Jurkat, Clone E6-1 (cell line): Measurements from ENCODE around the gene RND2.
A peak's percentile ranks its signal among the peaks of the same experiment; 100 is the strongest.
"Not testable (repeated sequence)": the region's sequence is repeated elsewhere in the genome, so short reads cannot be mapped to it uniquely, and the experiment has no call there.

Source experiments
- DNase-seq: peaks from one replicate; pipeline ENCODE4 v3.0.0-alpha.2; 2011; ENCODE audit warnings: low read depth, low spot score
- H3K4me3 ChIP-seq: 2 replicates; pipeline ENCODE4 v1.5.1; 2011; ENCODE audit warnings: mild to moderate bottlenecking, low read length, control low read depth, moderate library complexity

The RND2 gene

DNA sequence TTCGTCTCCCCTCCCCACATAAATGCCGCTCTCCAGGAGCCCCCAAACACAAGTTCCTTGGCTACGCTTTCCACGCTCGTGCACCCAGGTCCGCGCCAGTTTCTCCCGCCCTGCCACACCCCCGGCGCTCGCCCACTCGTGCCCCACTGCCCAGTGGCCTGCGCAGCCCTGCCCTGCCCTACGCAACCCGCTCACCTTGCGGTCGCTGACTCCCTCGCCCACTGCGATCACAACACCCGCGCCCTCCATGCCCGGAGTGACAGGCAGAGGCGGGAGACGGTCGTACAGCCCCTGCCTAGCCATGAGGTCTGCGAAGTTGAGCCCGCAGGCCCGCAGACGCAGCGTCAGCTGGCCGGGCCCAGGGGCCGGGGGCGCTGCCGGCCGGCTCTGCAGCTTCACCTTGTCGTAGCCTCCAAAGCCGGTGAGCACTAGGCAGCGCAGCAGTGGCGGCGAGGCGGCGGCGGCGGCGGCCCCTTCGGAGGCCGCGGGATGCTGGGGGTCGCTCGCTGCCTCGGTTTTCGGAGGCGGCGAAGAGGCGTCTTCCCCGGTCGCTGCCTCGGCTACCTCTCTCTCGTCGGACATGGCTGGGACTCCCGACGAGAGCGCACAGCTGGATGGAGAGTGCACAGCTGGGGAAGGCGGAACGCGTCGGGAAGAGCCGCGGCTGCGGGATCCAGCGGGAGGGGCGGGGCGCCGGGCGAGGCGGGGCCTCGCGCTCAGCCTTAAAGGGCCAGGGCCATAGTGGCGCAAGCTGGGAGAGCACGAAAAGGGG lies 3.1 kb upstream of the RND2 start, which contains the start of gene VAT1:
Gene VAT1 (minus strand): TSS at position 645 of the 772 bp plus-strand sequence. CDS start 63 bp downstream, at position 582.
- DNase-seq: no peak
- peak within 1 kb of the TSS; percentile 91 for H3K4me3 ChIP-seq

DNA sequence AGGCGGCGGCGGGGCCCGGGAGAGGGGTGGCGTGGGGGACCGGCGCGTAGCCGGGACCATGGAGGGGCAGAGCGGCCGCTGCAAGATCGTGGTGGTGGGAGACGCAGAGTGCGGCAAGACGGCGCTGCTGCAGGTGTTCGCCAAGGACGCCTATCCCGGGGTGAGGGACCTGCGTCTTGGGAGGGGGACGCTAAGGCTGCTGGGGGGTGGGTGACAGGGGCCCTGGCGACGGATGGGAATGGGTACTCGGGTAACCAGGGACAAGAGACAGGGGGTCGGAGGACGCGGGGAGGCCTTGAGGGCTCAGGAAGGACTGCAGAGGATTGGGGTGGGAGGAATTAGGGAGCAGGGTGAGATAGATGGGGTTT lies 243 bp downstream of the RND2 start:
- DNase-seq: no peak
- H3K4me3 ChIP-seq: peak overlapping the region; percentile 35

DNA sequence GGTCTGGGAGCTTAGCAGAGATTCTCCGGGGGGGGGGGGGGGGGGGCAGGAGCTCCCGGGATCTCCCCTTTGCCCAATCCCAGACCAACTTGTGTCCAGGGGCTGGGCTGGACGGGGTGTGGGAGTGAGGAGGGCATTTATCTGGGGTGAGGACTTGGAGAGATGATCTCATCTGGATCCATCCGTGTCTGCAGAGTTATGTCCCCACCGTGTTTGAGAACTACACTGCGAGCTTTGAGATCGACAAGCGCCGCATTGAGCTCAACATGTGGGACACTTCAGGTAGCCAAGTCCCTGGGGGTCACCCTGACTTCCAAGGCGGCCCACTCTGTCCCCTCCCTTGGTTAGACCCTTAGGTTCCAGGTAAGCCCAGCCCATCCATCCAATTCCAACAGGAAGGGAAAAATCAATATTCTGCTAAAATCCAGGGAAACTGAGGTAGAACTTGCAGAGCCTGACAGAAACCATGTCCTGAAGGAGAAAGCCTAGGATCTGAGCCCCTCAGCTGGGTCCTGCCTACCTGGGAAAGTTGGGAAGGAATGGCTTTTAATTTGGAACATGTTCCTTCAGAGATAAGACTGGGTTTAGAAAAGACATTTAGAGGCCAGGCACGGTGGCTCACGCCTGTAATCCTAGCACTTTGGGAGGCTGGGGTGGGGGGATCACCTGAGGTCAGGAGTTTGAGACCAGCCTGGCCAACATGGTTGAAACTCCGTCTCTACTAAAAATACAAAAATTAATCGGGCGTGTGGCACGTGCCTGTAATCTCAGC lies 921 bp downstream of the RND2 start:
- DNase-seq: no peak
- H3K4me3 ChIP-seq: no peak overlapping the region

DNA sequence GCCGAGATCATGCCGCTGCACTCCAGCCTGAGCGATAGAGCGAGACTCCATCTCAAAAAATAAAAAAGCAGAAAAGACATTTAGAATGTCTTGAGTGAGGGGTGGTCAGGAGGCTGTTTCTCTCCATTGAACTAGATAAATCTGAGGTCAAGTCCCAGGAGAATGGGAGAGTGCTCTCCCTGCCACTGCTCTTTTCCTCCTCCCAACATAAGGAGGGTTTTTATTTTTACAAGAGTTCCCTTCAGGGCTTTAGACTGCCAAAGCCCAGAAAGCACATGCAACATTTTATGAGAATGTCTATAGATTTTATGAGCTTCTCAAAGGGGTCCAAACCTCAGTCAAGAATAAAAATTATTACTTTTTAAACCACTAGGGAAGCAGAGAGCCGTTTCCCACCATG lies 1.6 kb downstream of the RND2 start:
- no peak overlapping the region for H3K4me3 ChIP-seq
- no peak for DNase-seq

DNA sequence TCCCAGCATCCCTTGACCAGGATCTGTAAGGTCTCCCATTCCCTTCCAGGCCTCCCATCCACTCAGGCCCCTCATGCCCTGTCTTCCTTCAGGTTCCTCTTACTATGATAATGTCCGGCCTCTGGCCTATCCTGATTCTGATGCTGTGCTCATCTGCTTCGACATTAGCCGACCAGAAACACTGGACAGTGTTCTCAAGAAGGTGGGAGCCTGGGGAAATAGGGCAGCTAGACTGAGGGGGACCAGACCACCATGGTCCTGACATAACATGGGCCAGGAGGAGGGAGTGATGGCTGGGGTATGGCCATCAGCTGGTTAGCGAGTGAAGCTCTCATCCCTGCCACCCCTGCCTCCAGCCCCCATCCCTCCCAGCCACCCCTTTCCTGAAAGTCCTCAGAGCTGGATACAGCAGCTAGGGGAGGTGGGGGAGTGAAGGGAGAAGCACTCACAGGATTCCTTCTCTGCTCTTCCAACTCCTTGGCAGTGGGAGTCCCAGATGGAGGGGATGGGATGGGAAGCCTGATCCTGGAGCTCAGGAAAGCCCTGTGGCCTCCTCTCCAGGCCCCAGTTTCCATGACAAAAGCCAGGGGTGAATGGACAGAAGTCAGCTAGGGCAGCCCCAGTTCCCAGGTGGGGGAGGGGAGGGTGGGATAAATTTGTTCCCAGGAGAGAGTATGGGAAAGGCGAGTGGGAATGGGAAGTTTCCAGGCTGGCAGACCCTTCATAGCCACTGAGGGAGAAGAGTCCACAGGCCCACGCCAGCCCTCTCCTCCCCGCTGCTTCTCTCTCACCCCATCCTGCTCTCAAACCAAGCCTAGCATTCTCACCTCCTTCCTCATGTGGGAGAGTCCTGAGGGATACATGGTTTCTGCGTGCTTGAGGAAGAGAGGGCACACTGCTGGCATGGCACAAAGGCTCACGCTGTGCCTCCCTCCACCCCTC lies 2.3 kb downstream of the RND2 start:
- no peak for DNase-seq
- no peak overlapping the region for H3K4me3 ChIP-seq

DNA sequence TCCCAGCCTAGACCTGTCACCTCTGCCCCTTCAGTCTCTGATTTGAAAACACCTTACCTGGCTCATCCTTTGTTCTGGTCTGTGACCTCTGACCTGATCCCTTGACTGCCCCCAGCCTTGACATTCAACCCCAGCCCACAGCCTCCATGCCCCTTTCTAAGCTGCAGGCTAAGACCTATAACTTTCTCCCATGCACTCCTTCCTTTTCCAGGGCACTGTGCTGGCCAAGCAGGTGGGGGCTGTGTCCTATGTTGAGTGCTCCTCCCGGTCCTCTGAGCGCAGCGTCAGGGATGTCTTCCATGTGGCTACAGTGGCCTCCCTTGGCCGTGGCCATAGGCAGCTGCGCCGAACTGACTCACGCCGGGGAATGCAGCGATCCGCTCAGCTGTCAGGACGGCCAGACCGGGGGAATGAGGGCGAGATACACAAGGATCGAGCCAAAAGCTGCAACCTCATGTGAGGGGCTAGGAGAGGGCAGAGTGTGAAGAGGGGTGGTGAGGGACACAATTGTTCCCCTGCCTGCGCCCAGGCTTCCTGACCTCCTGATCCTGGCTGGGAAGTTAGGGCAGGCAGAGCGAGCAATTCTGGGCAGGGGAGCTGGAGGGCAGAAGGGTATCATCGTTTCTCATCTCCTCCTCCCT lies 3.3 kb downstream of the RND2 start:
- DNase-seq: no peak
- H3K4me3 ChIP-seq: no peak overlapping the region

DNA sequence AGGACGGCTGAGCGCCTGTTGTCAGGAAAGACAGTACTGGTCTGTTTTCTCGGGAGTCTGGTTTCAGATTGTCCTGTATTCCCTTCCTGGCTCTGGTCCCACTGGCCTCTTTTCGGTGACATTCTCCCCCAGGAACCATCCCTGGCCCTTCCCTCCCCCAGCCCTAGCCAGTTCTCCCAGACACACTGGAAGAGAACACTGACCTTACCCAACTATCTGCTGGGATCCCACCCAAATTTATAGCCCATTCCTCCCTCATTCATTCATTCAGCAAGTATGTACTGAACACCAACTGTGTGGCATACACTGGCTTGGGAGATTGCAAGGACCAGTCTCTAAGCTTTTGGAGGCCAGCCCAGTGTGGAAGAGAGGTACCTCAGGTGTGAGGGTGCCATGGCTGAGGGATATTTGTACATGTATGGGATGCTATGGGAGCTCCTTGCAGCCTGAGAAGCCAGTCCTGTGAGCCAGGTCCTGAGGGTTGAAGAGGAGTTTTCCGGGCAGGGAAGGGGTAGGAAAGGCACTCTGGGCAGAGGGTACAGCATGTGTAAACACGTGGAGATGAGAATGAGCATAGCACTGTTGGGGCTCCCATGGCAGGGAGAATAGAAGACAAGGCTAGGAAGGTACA lies 5.2 kb downstream of the RND2 start:
- no peak for DNase-seq
- H3K4me3 ChIP-seq: no peak overlapping the region

DNA sequence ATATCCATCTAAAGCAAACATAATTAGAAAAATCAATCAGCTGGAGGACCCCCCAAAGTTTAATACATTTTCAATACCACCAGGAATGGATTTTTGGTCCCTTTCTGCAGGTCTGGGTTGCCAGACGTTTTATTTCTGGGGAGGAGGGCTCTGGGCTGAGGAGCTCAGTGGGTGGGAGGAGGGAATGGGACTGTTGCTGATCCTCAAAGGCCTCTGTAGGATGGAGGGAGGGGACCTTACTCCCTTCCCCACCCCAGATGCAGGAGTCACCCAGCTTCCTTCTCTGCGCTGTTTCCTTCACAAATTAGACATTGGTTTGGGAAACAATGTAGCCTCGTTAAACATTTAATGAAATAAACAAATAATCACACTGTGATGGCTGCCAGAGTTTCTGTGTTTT lies 6.6 kb downstream of the RND2 start:
- H3K4me3 ChIP-seq: no peak overlapping the region

DNA sequence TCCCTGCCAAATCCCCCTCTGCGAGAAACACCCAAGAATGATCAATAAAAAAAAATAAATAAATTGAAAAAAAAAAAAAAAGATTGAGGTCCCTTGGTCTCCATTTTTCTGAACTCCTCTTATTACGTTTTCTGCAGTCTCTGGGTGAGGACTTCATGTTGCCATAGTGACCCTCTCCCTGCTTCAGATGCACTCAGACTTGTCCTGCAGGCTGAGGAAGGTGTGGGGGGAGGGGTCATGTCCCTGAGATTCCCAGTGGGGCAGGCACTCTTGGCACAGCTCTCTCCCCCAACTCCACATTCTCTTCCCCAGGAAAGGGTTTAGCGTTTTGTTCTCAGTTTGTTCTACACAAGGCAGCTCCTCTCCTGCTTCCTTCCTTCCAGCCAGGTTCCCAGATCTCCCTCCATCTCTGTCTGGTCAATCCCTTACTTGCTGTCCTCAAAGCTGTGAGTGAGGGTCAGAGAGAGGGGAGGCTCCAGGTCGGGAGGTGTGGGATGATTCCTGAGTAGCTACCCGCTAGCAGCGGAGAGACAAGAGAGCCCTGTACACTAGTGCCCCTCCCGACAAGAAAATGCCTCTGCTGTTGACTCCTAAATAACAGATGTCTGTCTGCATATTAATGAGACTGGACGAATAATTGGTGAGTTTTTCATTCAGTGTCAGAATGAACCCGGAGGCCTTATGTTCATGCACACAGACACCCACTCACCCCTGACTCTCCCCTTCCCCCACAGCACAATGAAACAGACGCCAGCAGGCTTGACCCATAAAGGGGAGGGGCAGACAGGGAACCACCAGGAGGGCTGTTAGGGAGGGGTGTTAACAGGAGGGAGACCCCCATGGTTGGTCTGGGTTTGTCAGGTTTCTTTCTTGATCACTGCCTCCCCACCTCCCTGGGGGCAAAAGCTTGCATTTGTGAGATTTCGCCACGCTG lies 9.2 kb downstream of the RND2 start:
- H3K4me3 ChIP-seq: no peak overlapping the region
- no peak for DNase-seq

More for the DNA sequence above, 6.6 kb downstream of the RND2 start:
- no peak for DNase-seq

DNA sequence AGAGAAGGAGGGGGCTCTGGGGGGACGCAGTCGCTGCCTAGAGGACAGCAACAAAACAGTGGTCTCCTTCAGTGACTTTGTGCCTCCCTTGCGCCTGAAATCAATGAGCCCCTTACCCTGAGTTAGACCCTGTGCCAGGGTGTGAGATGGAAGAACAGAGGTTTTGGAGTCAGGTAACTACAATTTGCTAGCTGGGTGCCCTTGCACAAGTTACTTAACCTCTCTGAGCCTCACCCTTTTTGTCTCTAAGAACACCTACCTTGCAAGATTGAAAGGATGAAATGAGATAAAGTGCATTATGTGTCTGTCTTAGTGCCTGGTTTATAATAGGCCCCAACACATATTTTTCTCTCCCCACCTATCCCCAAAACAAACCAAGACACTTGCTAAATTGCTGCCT lies 9.9 kb downstream of the RND2 start:
- no peak for DNase-seq
- no peak overlapping the region for H3K4me3 ChIP-seq

DNA sequence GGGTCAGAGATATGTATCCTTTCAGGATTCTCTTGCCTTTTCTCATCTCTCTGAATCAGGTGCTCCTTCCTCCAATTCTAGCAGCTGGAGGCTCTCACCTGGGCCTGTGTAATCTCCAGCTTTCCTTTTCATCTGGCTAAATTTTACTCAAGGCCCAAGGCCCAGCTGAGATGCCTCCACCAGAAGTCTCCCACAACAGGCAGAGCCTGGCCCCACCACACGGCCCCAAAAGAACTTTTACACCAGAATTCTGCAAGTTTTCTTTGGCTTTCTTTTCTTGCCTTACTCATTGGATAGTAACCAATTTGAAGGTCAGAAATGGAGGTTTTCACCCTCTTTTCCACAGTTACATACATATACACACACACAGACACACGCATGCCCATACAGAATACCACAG lies 14.6 kb downstream of the RND2 start:
- H3K4me3 ChIP-seq: no peak overlapping the region

DNA sequence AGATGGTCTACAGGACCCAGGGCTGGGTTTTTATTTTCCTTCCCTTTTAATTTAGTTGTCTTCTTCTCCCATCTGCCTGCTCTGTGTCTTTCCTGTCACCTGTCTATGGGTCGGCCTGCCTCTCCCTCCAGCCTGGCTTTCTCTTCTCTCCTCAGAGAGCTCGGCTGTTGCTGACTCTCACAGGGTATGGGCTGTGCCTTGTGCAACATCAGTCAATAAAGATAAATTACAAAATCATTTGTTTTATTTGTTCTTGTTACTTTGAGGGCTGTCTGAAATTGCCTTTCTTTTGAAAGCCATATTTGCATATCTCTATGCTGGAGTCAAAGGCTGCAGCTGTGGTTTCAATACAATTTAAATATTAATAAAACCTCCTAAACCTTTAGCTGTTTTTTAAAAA lies 15.6 kb downstream of the RND2 start:
- H3K4me3 ChIP-seq: no peak overlapping the region
- DNase-seq: no peak

More for the DNA sequence above, 14.6 kb downstream of the RND2 start:
- no peak for DNase-seq

DNA sequence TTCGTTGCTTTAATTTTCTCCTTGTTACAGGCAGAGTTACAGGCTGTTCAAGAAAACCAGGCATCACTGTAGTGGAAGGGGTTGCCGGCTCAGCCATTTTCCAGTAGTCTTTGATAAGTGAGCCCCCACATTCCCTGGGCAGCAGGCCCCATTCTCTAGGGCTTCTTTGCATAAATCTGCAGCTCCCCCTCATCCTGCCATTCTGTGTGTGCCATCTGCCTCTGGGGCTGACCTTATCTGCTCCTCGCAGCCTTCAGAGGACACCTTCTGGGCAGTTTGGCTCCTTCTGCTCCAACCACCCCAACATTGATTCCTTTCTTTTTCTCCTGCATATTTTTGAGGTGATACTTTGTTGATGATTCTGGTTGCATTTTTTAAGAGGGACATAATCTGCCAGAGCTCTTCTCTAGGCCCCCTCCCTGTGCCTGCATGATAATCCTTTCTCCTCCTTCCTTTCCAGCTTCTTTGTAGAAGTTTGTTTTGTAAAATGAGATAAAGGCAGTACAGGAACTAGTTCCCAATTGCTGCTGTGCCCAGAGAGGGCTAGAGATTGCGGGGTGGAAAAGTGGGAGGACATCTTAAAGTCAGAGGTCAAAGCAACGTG lies 17.1 kb downstream of the RND2 start:
- no peak for DNase-seq
- H3K4me3 ChIP-seq: no peak overlapping the region

DNA sequence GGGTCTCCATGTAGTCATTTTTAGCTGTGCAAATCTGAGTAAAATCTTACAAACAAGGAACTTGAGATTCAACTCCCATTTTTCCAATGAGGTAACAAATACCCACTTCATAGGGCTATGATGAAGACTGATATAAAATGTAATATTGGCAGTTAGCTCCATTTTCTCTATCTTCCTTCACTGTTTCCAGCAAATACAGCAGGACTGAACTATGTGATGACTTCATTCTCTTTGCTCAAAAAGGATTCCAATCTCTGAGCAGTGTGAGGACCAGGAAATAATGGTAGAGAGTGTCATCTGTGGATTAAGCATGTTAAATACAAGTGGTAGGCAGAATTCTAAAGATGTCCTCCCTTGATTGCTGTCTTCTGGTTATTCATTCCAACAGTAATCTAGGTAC lies 18.3 kb downstream of the RND2 start:
- H3K4me3 ChIP-seq: no peak overlapping the region
- DNase-seq: no peak

DNA sequence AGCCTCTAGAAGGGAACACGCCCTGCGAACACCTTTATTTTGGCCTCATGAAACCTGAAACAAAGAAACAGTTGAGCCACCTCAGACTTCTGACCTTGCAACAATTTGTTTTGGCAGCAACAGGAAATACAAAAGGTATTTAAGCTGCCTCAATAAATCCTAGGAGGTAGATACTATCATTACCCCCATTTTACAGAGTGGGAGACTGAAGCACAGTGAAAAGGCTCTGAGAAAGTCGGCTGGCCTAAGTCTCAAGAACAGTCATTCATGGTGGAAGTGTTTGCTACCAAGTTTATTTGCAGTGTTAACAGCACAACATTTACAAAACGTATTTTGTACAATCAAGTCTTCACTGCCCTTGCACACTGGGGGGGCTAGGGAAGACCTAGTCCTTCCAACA lies 19.0 kb downstream of the RND2 start:
- H3K4me3 ChIP-seq: no peak overlapping the region
- no peak for DNase-seq

DNA sequence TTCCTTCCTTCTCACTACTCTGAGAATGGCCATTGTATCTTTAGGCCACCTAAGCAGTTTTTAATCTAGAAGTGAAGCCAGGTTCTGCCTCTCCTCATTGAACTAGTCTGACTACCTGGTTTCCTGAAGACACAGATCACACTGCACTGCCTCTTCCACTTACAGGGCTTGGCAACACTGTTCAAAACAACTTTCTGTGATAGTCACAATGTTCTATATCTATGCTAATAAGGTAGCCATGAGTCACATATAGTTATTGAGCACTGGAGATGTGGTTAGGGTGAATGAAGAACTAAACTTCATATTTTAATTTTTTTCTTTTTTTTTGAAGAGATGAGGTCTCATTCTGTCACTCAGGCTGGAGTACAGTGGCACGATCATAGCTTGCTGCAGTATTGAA lies 26.9 kb downstream of the RND2 start:
- DNase-seq: no peak
- H3K4me3 ChIP-seq: no peak overlapping the region

DNA sequence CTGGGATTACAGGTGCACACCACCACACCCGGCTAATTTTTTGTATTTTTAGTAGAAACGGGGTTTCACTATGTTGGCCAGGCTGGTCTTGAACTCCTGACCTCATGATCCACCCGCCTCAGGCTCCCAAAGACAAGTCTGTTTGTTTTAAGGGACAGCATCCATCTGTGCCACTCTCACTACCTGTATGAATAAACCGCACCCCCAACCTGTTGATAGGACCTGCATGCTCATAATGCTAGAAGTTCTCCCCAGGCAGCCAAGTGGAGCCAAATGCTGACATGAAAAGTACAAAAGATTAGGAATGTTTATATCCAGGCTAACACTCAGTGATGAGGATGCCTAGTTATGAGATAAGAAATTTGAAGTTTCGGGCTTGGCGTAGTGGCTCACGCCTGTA lies 28.0 kb downstream of the RND2 start:
- H3K4me3 ChIP-seq, DNase-seq: not testable (repeated sequence)
